Endodermal cell (in vitro differentiated cells): ENCODE results near the gene ANAPC7. TPM values are rescaled to one million over a fixed set of nuclear protein-coding genes. Genes with fewer than 3 reads are reported as not detected.
A peak's percentile ranks its signal among the peaks of the same experiment; 100 is the strongest.
"Not testable (repeated sequence)": the region's sequence is repeated elsewhere in the genome, so short reads cannot be mapped to it uniquely, and the experiment has no call there.

Experiments
- DNase-seq: peaks from one replicate; pipeline ENCODE4 v3.0.0-alpha.2; 2017
- H3K27ac ChIP-seq: 2 replicates; pipeline ENCODE4 v1.5.1; 2013; ENCODE audit warnings: mild to moderate bottlenecking, low read depth, low read length, moderate library complexity
- H3K27me3 ChIP-seq: 2 replicates; pipeline ENCODE4 v1.6.1; 2013; ENCODE audit warnings: mild to moderate bottlenecking, low read length, moderate library complexity; ENCODE audit not compliant: insufficient read depth, control insufficient read depth, poor library complexity, severe bottlenecking
- H3K36me3 ChIP-seq: 2 replicates; pipeline ENCODE4 v1.7.0; 2013; ENCODE audit warnings: mild to moderate bottlenecking, low read length, moderate library complexity; ENCODE audit not compliant: control insufficient read depth, insufficient read depth
- H3K4me1 ChIP-seq: one replicate; pipeline ENCODE4 v1.7.0; 2013; ENCODE audit warnings: low read length; ENCODE audit not compliant: control insufficient read depth, insufficient read depth
- H3K4me3 ChIP-seq: 2 replicates; pipeline ENCODE4 v1.5.1; 2013; ENCODE audit warnings: mild to moderate bottlenecking, low read length, moderate library complexity
- H3K9ac ChIP-seq: 2 replicates; pipeline ENCODE4 v1.6.1; 2013; ENCODE audit warnings: mild to moderate bottlenecking, low read length, moderate library complexity; ENCODE audit not compliant: poor library complexity, severe bottlenecking; ENCODE audit errors: extremely low read depth
- H3K9me3 ChIP-seq: 2 replicates; pipeline ENCODE4 v1.6.1; 2013; ENCODE audit warnings: mild to moderate bottlenecking, low read length, moderate library complexity; ENCODE audit not compliant: control insufficient read depth
- H3K27ac Mint-ChIP-seq: 2 replicates; pipeline ENCODE4 v1.8.0; 2020; ENCODE audit warnings: mixed read lengths
- H3K27me3 Mint-ChIP-seq: 2 replicates; pipeline ENCODE4 v1.8.0; 2021; ENCODE audit warnings: mild to moderate bottlenecking, mixed read lengths; ENCODE audit not compliant: insufficient read depth
- H3K36me3 Mint-ChIP-seq: 2 replicates; pipeline ENCODE4 v1.8.0; 2020; ENCODE audit warnings: low read depth, mixed read lengths
- H3K4me1 Mint-ChIP-seq: 2 replicates; pipeline ENCODE4 v1.8.0; 2020; ENCODE audit warnings: mixed read lengths
- H3K4me3 Mint-ChIP-seq: 2 replicates; pipeline ENCODE4 v1.8.0; 2020; ENCODE audit warnings: mild to moderate bottlenecking, moderate library complexity, mixed read lengths
- H3K9me3 Mint-ChIP-seq: 2 replicates; pipeline ENCODE4 v1.8.0; 2020; ENCODE audit warnings: mild to moderate bottlenecking, mixed read lengths
- WGBS, 2 experiments: methylation state at CpG; one replicate each; pipeline versions ENCODE4 v1.1.5 to v1.1.7; 2013; ENCODE audit warnings: missing lambda C conversion rate in 2 of 2, mixed read lengths in 1 of 2; ENCODE audit not compliant: insufficient coverage in 1 of 2, insufficient read length in 1 of 2; 5-methylcytosine and 5-hydroxymethylcytosine counted together
- total RNA-seq, 2 donors: library from RNA; stranded (reverse); fragmentation: NEBNext Ultra II Directional in 1 of 2; extraction: Animal tissue kit (Norgen Biotek cat#: 25700) in 1 of 2; gene quantifications; 2 replicates in 1 of 2; 3 replicates in 1 of 2; pipeline ENCODE4 v1.2.1, GENCODE V29; 2021
- TF ChIP-seq, protein P1 (sequence below): fragments of 200-600 bp; sonication (generic); conservative IDR thresholded peaks from 2 replicates; pipeline ENCODE4 v1.5.0; 2021; ENCODE audit warnings: antibody characterized with exemption, mild to moderate bottlenecking

The ANAPC7 gene
- total RNA-seq, 2 donors from 2014 or later = 86.0 to 100 TPM

GRCh38 chr12:110379197-110379596 is 24.3 kb downstream of the ANAPC7 start:
- Histone ChIP-seq H3K4me3 (no peak overlapping the region), H3K36me3 (peaks cover 81% of the 10 kb centered on the region), H3K9ac (no peak overlapping the region), H3K27ac (no peak overlapping the region), H3K4me1 (no peaks in the 10 kb centered on the region), H3K27me3 (no peaks in the 10 kb centered on the region), H3K9me3 (no peaks in the 10 kb centered on the region)
- TF ChIP-seq, protein P1, sequence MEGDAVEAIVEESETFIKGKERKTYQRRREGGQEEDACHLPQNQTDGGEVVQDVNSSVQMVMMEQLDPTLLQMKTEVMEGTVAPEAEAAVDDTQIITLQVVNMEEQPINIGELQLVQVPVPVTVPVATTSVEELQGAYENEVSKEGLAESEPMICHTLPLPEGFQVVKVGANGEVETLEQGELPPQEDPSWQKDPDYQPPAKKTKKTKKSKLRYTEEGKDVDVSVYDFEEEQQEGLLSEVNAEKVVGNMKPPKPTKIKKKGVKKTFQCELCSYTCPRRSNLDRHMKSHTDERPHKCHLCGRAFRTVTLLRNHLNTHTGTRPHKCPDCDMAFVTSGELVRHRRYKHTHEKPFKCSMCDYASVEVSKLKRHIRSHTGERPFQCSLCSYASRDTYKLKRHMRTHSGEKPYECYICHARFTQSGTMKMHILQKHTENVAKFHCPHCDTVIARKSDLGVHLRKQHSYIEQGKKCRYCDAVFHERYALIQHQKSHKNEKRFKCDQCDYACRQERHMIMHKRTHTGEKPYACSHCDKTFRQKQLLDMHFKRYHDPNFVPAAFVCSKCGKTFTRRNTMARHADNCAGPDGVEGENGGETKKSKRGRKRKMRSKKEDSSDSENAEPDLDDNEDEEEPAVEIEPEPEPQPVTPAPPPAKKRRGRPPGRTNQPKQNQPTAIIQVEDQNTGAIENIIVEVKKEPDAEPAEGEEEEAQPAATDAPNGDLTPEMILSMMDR = no peak
- H3K9me3 Mint-ChIP-seq = no peaks in the 10 kb centered on the region
- WGBS, 2 experiments = 80 to 97% methylated on average over 1 to 3 of the region's 3 CpGs
- H3K4me1 Mint-ChIP-seq = no peaks in the 10 kb centered on the region
- DNase-seq = no peak
- H3K36me3 Mint-ChIP-seq = peaks cover 76% of the 10 kb centered on the region
- no peaks in the 10 kb centered on the region for H3K27me3 Mint-ChIP-seq
- no peak overlapping the region for H3K27ac Mint-ChIP-seq
- H3K4me3 Mint-ChIP-seq = no peak overlapping the region

DNA sequence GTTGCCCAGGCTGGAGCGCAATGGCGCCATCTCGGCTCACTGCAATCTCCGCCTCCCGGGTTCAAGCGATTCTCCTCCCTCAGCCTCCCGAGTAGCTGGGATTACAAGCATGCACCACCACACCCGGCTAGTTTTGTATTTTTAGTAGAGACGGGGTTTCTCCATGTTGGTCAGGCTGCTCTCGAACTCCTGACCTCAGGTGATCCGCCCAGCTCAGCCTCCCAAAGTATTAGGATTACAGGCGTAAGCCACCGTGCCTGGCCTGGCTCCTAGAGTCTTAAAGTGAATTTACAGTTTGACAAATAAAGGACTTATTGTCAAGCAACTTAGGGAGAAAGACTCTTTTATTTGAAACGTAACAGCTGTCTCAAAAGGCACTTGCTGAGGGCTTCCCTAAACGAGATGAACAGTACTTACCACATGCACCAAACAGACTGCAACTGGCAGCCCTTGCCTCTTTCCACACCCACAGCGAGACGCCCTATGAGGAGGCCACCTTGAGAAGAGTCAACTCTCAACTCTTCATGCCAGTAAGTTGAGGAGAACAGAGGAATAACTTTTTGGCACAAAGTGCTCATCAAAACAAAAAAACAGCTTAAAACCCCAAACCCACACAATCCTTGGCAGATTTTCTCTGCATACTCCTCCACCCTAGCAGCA is 25.2 kb downstream of the ANAPC7 start:
- not testable (repeated sequence) for DNase-seq, H3K27ac Mint-ChIP-seq, H3K9ac ChIP-seq, H3K27ac ChIP-seq, H3K4me1 Mint-ChIP-seq, H3K4me3 Mint-ChIP-seq, H3K4me1 ChIP-seq, H3K27me3 Mint-ChIP-seq, H3K27me3 ChIP-seq, H3K9me3 Mint-ChIP-seq, H3K9me3 ChIP-seq, H3K4me3 ChIP-seq
- H3K36me3 ChIP-seq = peaks cover 88% of the 10 kb centered on the region
- H3K36me3 Mint-ChIP-seq = peaks cover 82% of the 10 kb centered on the region
- 85 to 96% methylated on average over 10 to 17 of the region's 17 CpGs for WGBS, 2 experiments

GRCh38 chr12:110373962-110374611 is 29.4 kb downstream of the ANAPC7 start:
- Histone ChIP-seq H3K27me3 (no peaks in the 10 kb centered on the region), H3K9me3 (no peaks in the 10 kb centered on the region), H3K9ac (peak overlapping the region; percentile 3), H3K27ac (no peak overlapping the region), H3K36me3 (peaks cover 84% of the 10 kb centered on the region), H3K4me3 (no peak overlapping the region), H3K4me1 (no peaks in the 10 kb centered on the region)
- no peak for DNase-seq
- H3K9me3 Mint-ChIP-seq = no peaks in the 10 kb centered on the region
- H3K27me3 Mint-ChIP-seq = no peaks in the 10 kb centered on the region
- peaks cover 68% of the 10 kb centered on the region for H3K36me3 Mint-ChIP-seq
- TF ChIP-seq, protein P1 = no peak
- H3K4me3 Mint-ChIP-seq = no peak overlapping the region
- H3K4me1 Mint-ChIP-seq = no peaks in the 10 kb centered on the region
- no peak overlapping the region for H3K27ac Mint-ChIP-seq
- 92 to 93% methylated on average over 8 to 13 of the region's 13 CpGs for WGBS, 2 experiments
